Memory B cell (primary cell): ENCODE measurements around the gene NT5C2.
"Not testable (repeated sequence)": the region's sequence is repeated elsewhere in the genome, so short reads cannot be mapped to it uniquely, and the experiment has no call there.

Source experiments
- ATAC-seq: fragments of 150-1000 bp; cut with Tn5 transposase; 2 replicates; pipeline ENCODE4 v1.10.0; 2021; ENCODE audit warnings: low read depth, mild to moderate bottlenecking, moderate library complexity
- DNase-seq, 2 donors: peaks; one replicate each; pipeline ENCODE4 v3.0.0; 2022; ENCODE audit warnings: low spot score in 2 of 2
- H3K27ac Mint-ChIP-seq: one replicate; pipeline ENCODE4 v1.8.0; 2022; ENCODE audit warnings: mild to moderate bottlenecking, moderate library complexity, mixed read lengths
- H3K27me3 Mint-ChIP-seq: one replicate; pipeline ENCODE4 v1.8.0; 2022; ENCODE audit warnings: mixed read lengths
- H3K36me3 Mint-ChIP-seq: one replicate; pipeline ENCODE4 v1.8.0; 2022; ENCODE audit warnings: mild to moderate bottlenecking, mixed read lengths
- H3K4me1 Mint-ChIP-seq: one replicate; pipeline ENCODE4 v1.8.0; 2022; ENCODE audit warnings: mixed read lengths
- H3K4me3 Mint-ChIP-seq: one replicate; pipeline ENCODE4 v1.8.0; 2022; ENCODE audit warnings: mild to moderate bottlenecking, moderate library complexity, mixed read lengths
- H3K9me3 Mint-ChIP-seq: one replicate; pipeline ENCODE4 v1.8.0; 2022; ENCODE audit warnings: mixed read lengths

Gene NT5C2

GRCh38 chr10:103141950-103142349 is 51.1 kb downstream of the NT5C2 start:
- H3K36me3 Mint-ChIP-seq = peaks cover 26% of the 10 kb centered on the region
- ATAC-seq = no peak
- H3K27me3 Mint-ChIP-seq = no peaks in the 10 kb centered on the region
- H3K9me3 Mint-ChIP-seq = no peaks in the 10 kb centered on the region
- H3K27ac Mint-ChIP-seq = no peak overlapping the region
- DNase-seq = no peak
- no peak overlapping the region for H3K4me3 Mint-ChIP-seq
- peaks cover 5% of the 10 kb centered on the region for H3K4me1 Mint-ChIP-seq

- Mint-ChIP-seq H3K4me1 (peaks cover 2% of the 10 kb centered on the region), H3K27ac (no peak overlapping the region), H3K27me3 (no peaks in the 10 kb centered on the region), H3K9me3 (peaks cover 1% of the 10 kb centered on the region), H3K36me3 (peaks cover 27% of the 10 kb centered on the region), H3K4me3 (no peak overlapping the region)
- DNase-seq (no peak), ATAC-seq (no peak)
These were observed 52.6 kb downstream of the NT5C2 start for GRCh38 chr10:103140469-103140868.

- DNase-seq = no peak
- H3K4me3 Mint-ChIP-seq = no peak overlapping the region
- no peaks in the 10 kb centered on the region for H3K27me3 Mint-ChIP-seq
- H3K27ac Mint-ChIP-seq = no peak overlapping the region
- peaks cover 31% of the 10 kb centered on the region for H3K36me3 Mint-ChIP-seq
- H3K9me3 Mint-ChIP-seq = peaks cover 3% of the 10 kb centered on the region
- ATAC-seq = no peak
- peaks cover under 1% of the 10 kb centered on the region for H3K4me1 Mint-ChIP-seq
These were observed 53.3 kb downstream of the NT5C2 start for GRCh38 chr10:103139803-103140202.

- H3K27me3 Mint-ChIP-seq, DNase-seq, H3K4me1 Mint-ChIP-seq, H3K4me3 Mint-ChIP-seq, H3K9me3 Mint-ChIP-seq: not testable (repeated sequence)
- H3K36me3 Mint-ChIP-seq = peaks cover 49% of the 10 kb centered on the region
- H3K27ac Mint-ChIP-seq = peak overlapping the region; percentile 62
- ATAC-seq = peak; percentile 44
These were observed 57.9 kb downstream of the NT5C2 start for GRCh38 chr10:103135168-103135567.

- Mint-ChIP-seq H3K27me3 (no peaks in the 10 kb centered on the region), H3K4me1 (peaks cover 9% of the 10 kb centered on the region), H3K36me3 (peaks cover 34% of the 10 kb centered on the region), H3K9me3 (peaks cover 2% of the 10 kb centered on the region), H3K27ac (peak overlapping the region; percentile 17), H3K4me3 (no peak overlapping the region)
- DNase-seq (no peak), ATAC-seq (no peak)
These were observed 62.2 kb downstream of the NT5C2 start for GRCh38 chr10:103130910-103131309.

- H3K27me3 Mint-ChIP-seq = not testable (repeated sequence)
These were observed 62.9 kb downstream of the NT5C2 start for GRCh38 chr10:103130180-103130579.

GRCh38 chr10:103127241-103127640 is 65.8 kb downstream of the NT5C2 start:
- peaks cover 16% of the 10 kb centered on the region for H3K36me3 Mint-ChIP-seq
- no peak overlapping the region for H3K27ac Mint-ChIP-seq
- peaks cover 18% of the 10 kb centered on the region for H3K4me1 Mint-ChIP-seq
- no peak for DNase-seq
- no peak for ATAC-seq
- H3K27me3 Mint-ChIP-seq = no peaks in the 10 kb centered on the region
- no peaks in the 10 kb centered on the region for H3K9me3 Mint-ChIP-seq
- no peak overlapping the region for H3K4me3 Mint-ChIP-seq

More at GRCh38 chr10:103130180-103130579, 62.9 kb downstream of the NT5C2 start:
- H3K4me3 Mint-ChIP-seq, H3K9me3 Mint-ChIP-seq, H3K27ac Mint-ChIP-seq, ATAC-seq, DNase-seq: not testable (repeated sequence)
- peaks cover 13% of the 10 kb centered on the region for H3K4me1 Mint-ChIP-seq
- peaks cover 32% of the 10 kb centered on the region for H3K36me3 Mint-ChIP-seq

GRCh38 chr10:103125323-103126267 is 67.5 kb downstream of the NT5C2 start:
- Mint-ChIP-seq H3K9me3 (no peaks in the 10 kb centered on the region), H3K27ac (peak overlapping the region; percentile 8), H3K36me3 (peaks cover 6% of the 10 kb centered on the region), H3K27me3 (no peaks in the 10 kb centered on the region), H3K4me1 (peaks cover 19% of the 10 kb centered on the region), H3K4me3 (no peak overlapping the region)
- DNase-seq (no peak), ATAC-seq (no peak)

GRCh38 chr10:103124420-103125096 is 68.5 kb downstream of the NT5C2 start:
- Mint-ChIP-seq H3K36me3 (peaks cover 4% of the 10 kb centered on the region), H3K4me1 (peaks cover 22% of the 10 kb centered on the region), H3K4me3 (no peak overlapping the region), H3K27me3 (no peaks in the 10 kb centered on the region), H3K27ac (no peak overlapping the region), H3K9me3 (no peaks in the 10 kb centered on the region)
- ATAC-seq (no peak), DNase-seq (no peak)

- H3K27me3 Mint-ChIP-seq = no peaks in the 10 kb centered on the region
- no peaks in the 10 kb centered on the region for H3K9me3 Mint-ChIP-seq
- H3K4me3 Mint-ChIP-seq = no peak overlapping the region
- H3K4me1 Mint-ChIP-seq = peaks cover 22% of the 10 kb centered on the region
- peak overlapping the region; percentile 6 for H3K27ac Mint-ChIP-seq
- H3K36me3 Mint-ChIP-seq = peaks cover 6% of the 10 kb centered on the region
- ATAC-seq (no peak), DNase-seq (no peak)
These were observed 69.6 kb downstream of the NT5C2 start for GRCh38 chr10:103123282-103124024.

- Mint-ChIP-seq H3K4me1 (peaks cover 15% of the 10 kb centered on the region), H3K27me3 (no peaks in the 10 kb centered on the region), H3K4me3 (no peak overlapping the region), H3K36me3 (peaks cover 6% of the 10 kb centered on the region), H3K9me3 (no peaks in the 10 kb centered on the region), H3K27ac (no peak overlapping the region)
- no peak for ATAC-seq
- no peak for DNase-seq
These were observed 71.9 kb downstream of the NT5C2 start for GRCh38 chr10:103120977-103121735.

- Mint-ChIP-seq H3K27ac (no peak overlapping the region), H3K4me3 (no peak overlapping the region), H3K4me1 (peaks cover 9% of the 10 kb centered on the region), H3K36me3 (peaks cover 3% of the 10 kb centered on the region), H3K27me3 (no peaks in the 10 kb centered on the region), H3K9me3 (no peaks in the 10 kb centered on the region)
- no peak for ATAC-seq
- DNase-seq = no peak
These were observed 72.5 kb downstream of the NT5C2 start for GRCh38 chr10:103120546-103120945.

GRCh38 chr10:103117247-103117646 is 75.8 kb downstream of the NT5C2 start:
- DNase-seq = no peak
- Mint-ChIP-seq H3K4me3 (no peak overlapping the region), H3K27me3 (no peaks in the 10 kb centered on the region), H3K9me3 (no peaks in the 10 kb centered on the region), H3K4me1 (peaks cover 6% of the 10 kb centered on the region), H3K27ac (no peak overlapping the region), H3K36me3 (peaks cover 1% of the 10 kb centered on the region)
- no peak for ATAC-seq
